Parathyroid adenoma (tissue), 2 donors: ENCODE results near the gene TMEM50A.
A peak's percentile ranks its signal among the peaks of the same experiment; 100 is the strongest.
"Not testable (repeated sequence)": the region's sequence is repeated elsewhere in the genome, so short reads cannot be mapped to it uniquely, and the experiment has no call there.

Experiments used
- H2AFZ ChIP-seq: fragments of 300-600 bp; sonication (generic); one replicate; pipeline ENCODE4 v1.7.0; 2017; ENCODE audit warnings: antibody characterized with exemption, mild to moderate bottlenecking
- H3K27ac ChIP-seq: fragments of 300-600 bp; sonication (generic); one replicate; pipeline ENCODE4 v1.7.0; 2017
- H3K27me3 ChIP-seq: fragments of 300-600 bp; sonication (generic); one replicate; pipeline ENCODE4 v1.7.0; 2017; ENCODE audit warnings: low read length; ENCODE audit not compliant: control insufficient read depth, insufficient read depth
- H3K36me3 ChIP-seq: fragments of 300-600 bp; sonication (generic); one replicate; pipeline ENCODE4 v1.7.0; 2017; ENCODE audit warnings: low read length; ENCODE audit not compliant: control insufficient read depth, insufficient read depth
- H3K4me1 ChIP-seq: fragments of 300-600 bp; sonication (generic); one replicate; pipeline ENCODE4 v1.7.0; 2017; ENCODE audit warnings: control low read depth
- H3K4me2 ChIP-seq: fragments of 300-600 bp; sonication (generic); one replicate; pipeline ENCODE4 v1.7.0; 2017; ENCODE audit warnings: low read length
- H3K4me3 ChIP-seq: fragments of 300-600 bp; sonication (generic); one replicate; pipeline ENCODE4 v1.7.0; 2017; ENCODE audit warnings: low read depth, low read length
- H3K79me2 ChIP-seq: fragments of 300-600 bp; sonication (generic); one replicate; pipeline ENCODE4 v1.7.0; 2017; ENCODE audit warnings: control low read depth
- H3K9ac ChIP-seq: fragments of 300-600 bp; sonication (generic); one replicate; pipeline ENCODE4 v1.7.0; 2017; ENCODE audit warnings: mild to moderate bottlenecking
- H3K9me3 ChIP-seq: fragments of 300-600 bp; sonication (generic); one replicate; pipeline ENCODE4 v1.7.0; 2017; ENCODE audit warnings: low read length; ENCODE audit not compliant: control insufficient read depth
- CTCF ChIP-seq: fragments of 300-600 bp; sonication (generic); IDR thresholded peaks from one replicate; pipeline ENCODE4 v1.7.0; 2017; ENCODE audit warnings: antibody characterized with exemption, mild to moderate bottlenecking
- donor health status: primary hyperparathyroidism.

The TMEM50A gene

GRCh38 chr1:25338188-25338981 is at the start of gene TMEM50A:
TSS of gene TMEM50A (plus strand) at chr1:25338334. CDS start at chr1:25340487, 2,153 bp downstream.
- Histone ChIP-seq H3K9ac (no peak within 1 kb of the TSS), H3K27ac (peak within 1 kb of the TSS; percentile 88), H2AFZ (peak within 1 kb of the TSS; percentile 80), H3K27me3 (no peaks in the 10 kb centered on the region), H3K9me3 (no peaks in the 10 kb centered on the region), H3K79me2 (peaks cover 2% of the 10 kb centered on the region), H3K4me1 (no peaks in the 10 kb centered on the region), H3K4me3 (peak within 1 kb of the TSS; percentile 93), H3K4me2 (peak within 1 kb of the TSS; percentile 96), H3K36me3 (no peaks in the 10 kb centered on the region)
- no peak for TF ChIP-seq CTCF

DNA sequence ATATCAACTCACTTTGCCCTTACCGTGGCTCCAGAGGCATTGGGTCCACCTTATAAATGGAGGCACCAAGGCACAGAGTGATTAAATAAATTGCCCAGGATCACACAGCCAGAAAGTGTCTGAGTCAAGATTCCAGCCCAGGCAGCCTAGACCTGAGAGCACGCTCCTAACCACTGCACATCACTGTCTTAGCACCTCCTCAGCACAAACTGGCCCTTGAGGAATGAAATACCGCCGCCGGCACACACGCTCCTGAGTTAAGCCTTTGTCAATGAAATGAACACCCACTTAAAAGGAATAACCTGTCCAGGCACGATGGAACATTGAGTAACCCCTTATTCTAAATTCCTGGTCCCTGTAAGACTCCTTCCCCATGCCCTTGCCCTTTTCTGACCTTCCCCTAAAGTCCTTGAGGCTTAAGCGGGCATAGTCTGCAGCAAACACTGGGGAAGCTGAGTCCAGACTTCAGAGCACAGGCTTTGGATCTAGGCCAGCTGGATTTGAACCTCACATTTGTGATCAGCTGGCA is 49.5 kb upstream of the TMEM50A start:
- H2AFZ ChIP-seq, H3K4me1 ChIP-seq, H3K9ac ChIP-seq, H3K27me3 ChIP-seq, H3K27ac ChIP-seq, H3K9me3 ChIP-seq, H3K4me2 ChIP-seq, H3K36me3 ChIP-seq, H3K79me2 ChIP-seq, H3K4me3 ChIP-seq: not testable (repeated sequence)

- H3K36me3 ChIP-seq, H3K9me3 ChIP-seq, H3K4me1 ChIP-seq, H2AFZ ChIP-seq, H3K4me2 ChIP-seq, H3K79me2 ChIP-seq, H3K27me3 ChIP-seq, H3K9ac ChIP-seq, H3K4me3 ChIP-seq, H3K27ac ChIP-seq: not testable (repeated sequence)
Measured at GRCh38 chr1:25290043-25290442, 48.1 kb upstream of the TMEM50A start.

GRCh38 chr1:25293426-25293825 is 44.7 kb upstream of the TMEM50A start:
- H3K4me3 ChIP-seq, H3K36me3 ChIP-seq, H3K27ac ChIP-seq, H3K9ac ChIP-seq, H3K27me3 ChIP-seq, H2AFZ ChIP-seq, H3K9me3 ChIP-seq, H3K4me1 ChIP-seq, H3K4me2 ChIP-seq, H3K79me2 ChIP-seq: not testable (repeated sequence)

DNA sequence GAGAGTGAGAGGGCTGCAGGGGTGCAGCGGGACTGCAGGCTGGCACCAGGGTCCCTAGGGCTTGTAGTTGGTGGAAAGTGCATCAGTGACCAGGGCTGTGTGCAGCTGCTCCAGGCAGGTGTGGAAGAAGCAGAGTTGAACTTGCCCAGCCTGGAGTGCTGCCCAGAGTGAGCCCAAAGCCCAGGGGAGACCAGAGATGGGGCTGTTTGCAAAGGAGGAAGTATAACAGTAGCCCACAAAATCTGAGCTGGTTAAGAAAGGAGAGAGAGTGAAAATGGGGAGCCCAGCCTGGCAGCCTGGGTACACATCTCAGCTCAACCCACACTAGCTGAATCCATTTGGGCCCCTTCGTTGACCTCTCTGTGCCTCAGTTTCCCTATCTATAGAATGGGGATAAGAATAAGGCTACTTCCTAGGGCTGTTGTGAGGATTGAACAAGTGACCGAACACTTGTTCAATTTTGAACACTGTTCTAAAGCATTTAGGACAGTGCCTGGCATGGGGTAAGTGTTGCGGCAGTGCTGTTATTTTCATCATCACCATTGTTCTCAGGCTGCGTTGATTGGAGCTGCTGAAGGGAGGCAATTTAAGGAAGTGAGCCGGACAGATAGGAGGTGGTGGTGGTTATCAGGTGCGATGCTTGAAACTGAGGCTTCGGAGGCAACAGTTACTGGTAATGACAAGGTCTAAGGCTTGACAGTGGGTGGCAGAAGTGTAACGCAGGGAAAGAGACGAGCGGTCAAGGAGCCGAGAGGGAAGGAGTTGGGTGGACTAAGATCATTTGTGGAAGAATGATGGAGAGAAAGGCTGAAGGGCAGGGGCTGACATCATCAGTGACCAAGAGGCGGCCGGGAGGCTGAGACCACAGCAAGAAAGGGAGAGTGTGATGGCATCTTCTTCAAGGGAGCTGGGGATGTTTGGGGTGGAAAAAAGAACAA is 43.0 kb upstream of the TMEM50A start:
- not testable (repeated sequence) for H3K36me3 ChIP-seq, H3K79me2 ChIP-seq, H3K9ac ChIP-seq, H3K4me3 ChIP-seq, H2AFZ ChIP-seq, H3K9me3 ChIP-seq, H3K27me3 ChIP-seq, H3K27ac ChIP-seq, H3K4me1 ChIP-seq, H3K4me2 ChIP-seq

DNA sequence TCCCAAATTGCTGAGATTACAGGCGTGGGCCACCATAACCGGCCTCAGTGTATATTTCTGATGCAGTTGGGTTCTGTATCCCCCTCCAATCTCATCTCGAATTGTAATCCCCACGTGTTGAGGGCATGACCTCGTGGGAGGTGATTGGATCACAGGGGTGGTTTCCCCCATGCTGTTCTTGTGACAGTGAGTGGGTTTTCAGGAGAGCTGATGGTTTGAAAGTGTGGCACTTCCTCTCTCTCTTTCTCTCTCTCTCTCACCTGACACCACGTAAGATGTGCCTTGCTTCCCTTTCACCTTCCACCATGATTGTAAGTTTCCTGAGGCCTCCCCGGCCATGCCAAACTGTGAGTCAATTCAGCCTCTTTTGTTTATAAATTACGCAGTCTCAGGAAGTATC is 41.6 kb upstream of the TMEM50A start:
- not testable (repeated sequence) for H3K79me2 ChIP-seq, H3K4me3 ChIP-seq, H2AFZ ChIP-seq, H3K9ac ChIP-seq, H3K4me1 ChIP-seq, H3K9me3 ChIP-seq, H3K27ac ChIP-seq, H3K36me3 ChIP-seq, H3K27me3 ChIP-seq, H3K4me2 ChIP-seq

- not testable (repeated sequence) for H2AFZ ChIP-seq, H3K4me1 ChIP-seq, H3K9me3 ChIP-seq, H3K4me3 ChIP-seq, H3K27me3 ChIP-seq, H3K27ac ChIP-seq, H3K4me2 ChIP-seq, H3K79me2 ChIP-seq, H3K9ac ChIP-seq, H3K36me3 ChIP-seq
Measured at GRCh38 chr1:25300729-25301128, 37.4 kb upstream of the TMEM50A start.

DNA sequence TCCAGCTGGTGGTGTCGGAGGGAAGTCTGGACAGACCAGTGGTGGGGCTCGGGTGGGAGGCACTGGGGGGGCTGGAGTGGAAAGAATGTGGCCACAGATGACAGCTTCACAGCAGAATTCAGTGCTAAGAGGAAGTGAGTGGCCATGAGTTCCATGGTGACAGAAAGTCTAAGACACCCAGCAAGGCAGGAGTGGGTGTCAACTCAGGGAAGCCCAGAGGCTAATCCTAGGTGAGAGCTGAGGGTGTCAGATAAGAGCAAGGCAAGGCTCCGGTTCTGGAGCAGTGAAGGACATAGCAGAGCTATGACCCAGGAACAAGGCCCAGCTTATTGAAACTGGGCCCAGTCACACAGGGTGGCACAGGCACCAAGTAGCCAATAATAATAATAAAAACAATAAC is 35.8 kb upstream of the TMEM50A start:
- H3K4me3 ChIP-seq, H2AFZ ChIP-seq, H3K27ac ChIP-seq, H3K4me2 ChIP-seq, H3K9ac ChIP-seq, H3K36me3 ChIP-seq, H3K79me2 ChIP-seq, H3K27me3 ChIP-seq, H3K9me3 ChIP-seq, H3K4me1 ChIP-seq: not testable (repeated sequence)

- not testable (repeated sequence) for H3K27ac ChIP-seq, H2AFZ ChIP-seq, H3K4me2 ChIP-seq, H3K4me1 ChIP-seq, H3K4me3 ChIP-seq, H3K36me3 ChIP-seq, H3K9ac ChIP-seq, H3K27me3 ChIP-seq, H3K79me2 ChIP-seq, H3K9me3 ChIP-seq
Measured at GRCh38 chr1:25304936-25305335, 33.2 kb upstream of the TMEM50A start.

GRCh38 chr1:25308168-25308567 is 30.0 kb upstream of the TMEM50A start:
- H3K4me2 ChIP-seq, H2AFZ ChIP-seq, H3K27me3 ChIP-seq, H3K4me3 ChIP-seq, H3K36me3 ChIP-seq, H3K9me3 ChIP-seq, H3K79me2 ChIP-seq, H3K9ac ChIP-seq, H3K4me1 ChIP-seq, H3K27ac ChIP-seq: not testable (repeated sequence)
